ENCODE results near the gene PAK4. TPM values are rescaled to one million over a fixed set of nuclear protein-coding genes. Genes with fewer than 3 reads are reported as not detected.

Gene PAK4
- total RNA-seq, 2 donors from 2014 or later, result 63.9 to 68.1 TPM

DNA sequence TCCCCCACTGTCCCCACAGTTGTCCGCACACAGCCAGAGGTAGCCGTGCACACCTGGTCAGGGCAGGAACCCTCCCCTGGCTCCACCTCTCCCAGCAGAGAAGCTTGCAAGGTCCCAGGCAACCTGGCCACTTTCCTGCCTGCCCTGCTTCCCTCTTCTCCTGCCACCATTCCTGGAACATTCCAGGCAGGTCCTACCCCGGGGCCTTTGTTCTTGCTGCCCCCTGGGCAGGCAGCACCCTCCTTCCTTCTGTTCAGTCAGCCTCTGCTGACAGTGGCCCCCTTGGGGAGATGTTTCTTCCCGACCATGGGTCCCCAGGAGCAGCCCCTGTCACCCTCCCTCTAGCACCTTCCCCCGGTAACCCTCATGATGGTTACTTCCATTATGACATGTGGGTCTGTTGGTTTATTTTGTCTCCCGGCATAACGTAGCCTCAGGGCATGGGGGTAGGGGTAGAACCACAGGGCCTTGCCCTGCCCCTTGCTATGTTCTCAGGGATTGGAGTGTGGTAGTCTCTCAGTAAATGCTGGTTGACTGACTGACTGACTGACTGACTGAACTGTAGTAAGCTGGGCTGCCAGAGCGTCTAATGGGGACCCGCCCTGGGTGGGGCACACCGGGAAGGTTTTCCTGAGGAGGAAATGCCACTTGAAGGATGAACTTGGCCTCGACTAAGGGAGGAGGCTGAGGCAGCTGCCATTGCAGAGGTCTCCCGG is 10.8 kb downstream of the PAK4 start:
- Mint-ChIP-seq H3K4me1 (peaks cover 43% of the 10 kb centered on the region), H3K27me3 (ENCODE audit: insufficient read depth) (no peaks in the 10 kb centered on the region), H3K4me3 (no peak overlapping the region), H3K27ac (peak overlapping the region; percentile 8), H3K36me3 (ENCODE audit: low read depth) (no peaks in the 10 kb centered on the region), H3K9me3 (no peaks in the 10 kb centered on the region)
- H3K4me1 ChIP-seq (ENCODE audit: control insufficient read depth, insufficient read depth, low read length), result peaks cover 23% of the 10 kb centered on the region
- H3K4me3 ChIP-seq (ENCODE audit: low read length), result no peak overlapping the region
- no peaks in the 10 kb centered on the region for H3K27me3 ChIP-seq (ENCODE audit: control insufficient read depth, insufficient read depth, low read length, poor library complexity, severe bottlenecking)
- H3K27ac ChIP-seq (ENCODE audit: low read depth, low read length), result no peak overlapping the region
- DNase-seq, result peak; percentile 52
- no peaks in the 10 kb centered on the region for H3K9me3 ChIP-seq (ENCODE audit: control insufficient read depth, low read length)
- no peak overlapping the region for H3K9ac ChIP-seq (ENCODE audit: extremely low read depth, low read length, poor library complexity, severe bottlenecking)
- H3K36me3 ChIP-seq (ENCODE audit: control insufficient read depth, insufficient read depth, low read length), result no peaks in the 10 kb centered on the region
- TF ChIP-seq CTCF (conservative IDR thresholded peaks at IDR 0.05), result no peak
- WGBS, 2 experiments (ENCODE audit: insufficient coverage in 1 of 2, insufficient read length in 1 of 2), result 90 to 100% methylated on average over 6 to 12 of the region's 12 CpGs

DNA sequence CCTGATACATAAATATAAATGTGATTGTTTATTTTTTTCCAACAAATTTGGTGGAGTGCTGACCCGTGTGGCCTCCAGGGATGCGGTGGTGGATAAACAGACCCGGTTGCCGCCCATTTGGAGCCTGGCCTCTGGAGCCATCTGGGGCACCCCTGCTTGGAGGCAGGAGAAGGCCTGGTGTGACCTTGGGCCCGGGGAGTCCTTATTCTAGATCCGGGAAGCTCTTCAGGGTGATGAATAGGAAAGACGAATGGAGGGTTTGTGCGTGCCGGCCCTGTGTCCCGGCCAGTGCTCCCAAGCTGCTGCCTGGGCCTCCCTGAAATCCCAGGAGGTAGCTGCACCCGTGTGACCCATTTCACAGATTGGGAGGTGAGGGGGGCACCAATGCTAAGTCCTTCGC is 11.5 kb downstream of the PAK4 start:
- H3K4me1 ChIP-seq (ENCODE audit: control insufficient read depth, insufficient read depth, low read length), result peaks cover 23% of the 10 kb centered on the region
- no peak overlapping the region for H3K4me3 Mint-ChIP-seq
- H3K27ac Mint-ChIP-seq, result peak overlapping the region; percentile 8
- H3K36me3 Mint-ChIP-seq (ENCODE audit: low read depth), result no peaks in the 10 kb centered on the region
- H3K27ac ChIP-seq (ENCODE audit: low read depth, low read length), result no peak overlapping the region
- DNase-seq, result peak; percentile 39
- H3K9ac ChIP-seq (ENCODE audit: extremely low read depth, low read length, poor library complexity, severe bottlenecking), result no peak overlapping the region
- H3K4me3 ChIP-seq (ENCODE audit: low read length), result no peak overlapping the region
- TF ChIP-seq CTCF (conservative IDR thresholded peaks at IDR 0.05), result no peak
- H3K36me3 ChIP-seq (ENCODE audit: control insufficient read depth, insufficient read depth, low read length), result no peaks in the 10 kb centered on the region
- H3K27me3 Mint-ChIP-seq (ENCODE audit: insufficient read depth), result no peaks in the 10 kb centered on the region
- 92 to 100% methylated on average over 5 to 12 of the region's 12 CpGs for WGBS, 2 experiments (ENCODE audit: insufficient coverage in 1 of 2, insufficient read length in 1 of 2)
- H3K9me3 Mint-ChIP-seq, result no peaks in the 10 kb centered on the region
- no peaks in the 10 kb centered on the region for H3K9me3 ChIP-seq (ENCODE audit: control insufficient read depth, low read length)
- H3K27me3 ChIP-seq (ENCODE audit: control insufficient read depth, insufficient read depth, low read length, poor library complexity, severe bottlenecking), result no peaks in the 10 kb centered on the region
- H3K4me1 Mint-ChIP-seq, result peaks cover 38% of the 10 kb centered on the region

DNA sequence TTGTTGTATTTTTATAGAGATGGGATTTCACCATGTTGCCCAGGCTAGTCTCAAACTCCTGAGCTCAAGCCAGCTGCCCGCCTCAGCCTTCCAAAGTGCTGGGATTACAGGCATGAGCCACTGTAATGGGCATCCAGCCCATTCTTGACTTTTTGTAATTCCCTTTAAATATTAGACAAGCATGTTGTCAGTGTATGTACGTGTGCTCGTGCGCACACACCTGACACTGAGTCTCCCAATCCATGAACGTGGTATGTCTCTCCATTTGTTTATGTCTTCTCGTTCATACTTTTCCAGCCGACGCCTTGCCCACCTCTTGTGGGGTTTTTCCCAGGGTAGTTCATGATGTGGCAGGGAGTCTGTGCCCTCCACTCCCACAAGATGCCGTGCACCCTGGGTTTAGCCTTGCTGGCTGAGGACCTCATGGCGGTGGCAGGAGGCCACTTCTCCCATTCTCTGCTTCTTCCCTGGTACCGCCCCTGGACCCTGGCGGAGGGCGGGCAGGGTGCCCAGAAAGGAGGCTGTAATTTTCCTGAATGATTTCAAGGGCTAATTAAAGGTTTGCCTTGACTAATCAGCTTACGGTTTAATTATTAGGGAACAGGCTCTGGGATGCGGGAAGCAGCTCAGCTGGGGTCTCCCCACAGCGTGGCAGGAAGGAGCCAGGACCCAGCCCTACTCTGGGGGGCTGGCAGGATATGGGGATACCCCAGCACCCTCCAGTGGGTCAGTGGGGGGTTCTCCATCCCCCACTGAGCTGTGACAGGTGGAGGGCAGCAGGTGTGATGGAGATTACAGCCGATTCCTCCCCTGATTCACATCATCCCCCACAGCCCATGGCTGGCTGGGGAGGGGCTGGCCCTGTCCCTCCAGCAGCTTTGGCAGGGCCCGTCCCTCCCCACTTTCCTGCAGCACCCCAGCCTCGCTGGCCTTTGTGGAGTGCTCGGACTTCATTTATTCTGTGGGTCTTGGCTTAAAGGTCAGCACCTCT is 12.9 kb downstream of the PAK4 start:
- Mint-ChIP-seq H3K4me1 (peaks cover 27% of the 10 kb centered on the region), H3K27ac (peak overlapping the region; percentile 80), H3K9me3 (no peaks in the 10 kb centered on the region), H3K4me3 (no peak overlapping the region), H3K36me3 (ENCODE audit: low read depth) (no peaks in the 10 kb centered on the region), H3K27me3 (ENCODE audit: insufficient read depth) (no peaks in the 10 kb centered on the region)
- H3K27me3 ChIP-seq (ENCODE audit: control insufficient read depth, insufficient read depth, low read length, poor library complexity, severe bottlenecking), result no peaks in the 10 kb centered on the region
- 89 to 91% methylated on average over 16 to 20 of the region's 20 CpGs for WGBS, 2 experiments (ENCODE audit: insufficient coverage in 1 of 2, insufficient read length in 1 of 2)
- no peak for TF ChIP-seq CTCF (conservative IDR thresholded peaks at IDR 0.05)
- no peak overlapping the region for H3K4me3 ChIP-seq (ENCODE audit: low read length)
- H3K4me1 ChIP-seq (ENCODE audit: control insufficient read depth, insufficient read depth, low read length), result peaks cover 15% of the 10 kb centered on the region
- H3K36me3 ChIP-seq (ENCODE audit: control insufficient read depth, insufficient read depth, low read length), result no peaks in the 10 kb centered on the region
- H3K9me3 ChIP-seq (ENCODE audit: control insufficient read depth, low read length), result no peaks in the 10 kb centered on the region
- peak overlapping the region; percentile 24 for H3K27ac ChIP-seq (ENCODE audit: low read depth, low read length)
- DNase-seq, result peak; percentile 39
- no peak overlapping the region for H3K9ac ChIP-seq (ENCODE audit: extremely low read depth, low read length, poor library complexity, severe bottlenecking)
